Right atrium auricular region (tissue), 2 donors: ENCODE data around the gene ABI3. TPM values are rescaled to one million over a fixed set of nuclear protein-coding genes. Genes with fewer than 3 reads are reported as not detected.

ENCODE experiments used
- DNase-seq: peaks from one replicate; pipeline ENCODE4 v3.0.0-alpha.2; 2019; ENCODE audit warnings: low spot score
- H3K27ac ChIP-seq, 2 donors: fragments of 200-600 bp; sonication (generic); 1 replicate in 1 of 2; 2 replicates in 1 of 2; pipeline ENCODE4 v1.5.1; 2016 to 2019
- H3K27me3 ChIP-seq, 2 donors: fragments of 200-600 bp; sonication (generic); one replicate each; pipeline versions ENCODE4 v1.5.1 to v1.6.0; 2017 to 2019
- H3K36me3 ChIP-seq: fragments of 200-600 bp; sonication (generic); one replicate; pipeline ENCODE4 v1.5.1; 2016
- H3K4me1 ChIP-seq, 2 donors: fragments of 200-600 bp; sonication (generic); one replicate each; pipeline versions ENCODE4 v1.5.1 to v1.6.0; 2017 to 2019
- H3K4me3 ChIP-seq, 2 donors: fragments of 200-600 bp; sonication (generic); 1 replicate in 1 of 2; 2 replicates in 1 of 2; pipeline ENCODE4 v1.5.1; 2017 to 2019; ENCODE audit warnings: mild to moderate bottlenecking in 1 of 2, moderate library complexity in 1 of 2
- H3K9me3 ChIP-seq, 2 donors: fragments of 200-600 bp; sonication (generic); one replicate each; pipeline ENCODE4 v1.5.1; 2019
- total RNA-seq, 2 donors: library from RNA; depleted of rRNA; stranded (reverse); fragments of >200 nt; gene quantifications; one replicate each; pipeline ENCODE4 v1.1.0, GENCODE V29; 2016
- TF ChIP-seq, protein P1 (sequence below), 2 donors: fragments of 200-600 bp; sonication (generic); IDR thresholded peaks; one replicate each; pipeline ENCODE4 v1.5.1; 2019; ENCODE audit warnings: antibody characterized with exemption in 2 of 2

ABI3 gene
- total RNA-seq, 2 donors from 2014 or later, result 6.7 to 8.2 TPM

DNA sequence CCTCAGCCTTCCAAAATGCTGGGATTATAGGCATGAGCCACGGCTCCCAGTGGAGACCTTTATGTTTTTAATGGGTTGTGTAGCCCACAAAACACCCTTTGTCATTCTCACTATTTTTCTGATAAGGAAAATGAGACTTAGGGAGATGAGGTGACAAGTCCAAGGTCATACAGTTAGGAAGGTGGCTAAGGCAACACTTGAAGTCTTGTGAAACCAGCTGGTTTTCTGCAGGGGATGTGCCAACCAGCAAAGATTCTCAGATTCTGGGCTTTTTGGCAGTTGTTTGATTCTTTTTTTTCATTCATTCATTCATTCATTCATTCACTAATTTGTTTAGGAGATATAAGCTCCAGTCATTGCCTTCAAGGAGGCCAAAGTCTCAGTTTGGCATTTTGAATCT lies 30.1 kb downstream of the ABI3 start:
- Histone ChIP-seq H3K4me1 (no peaks in the 10 kb centered on the region), H3K36me3 (no peaks in the 10 kb centered on the region), H3K4me3 (no peak overlapping the region), H3K27me3 (no peaks in the 10 kb centered on the region), H3K9me3 (no peaks in the 10 kb centered on the region), H3K27ac (no peak overlapping the region)
- no peak for DNase-seq
- TF ChIP-seq, protein P1, sequence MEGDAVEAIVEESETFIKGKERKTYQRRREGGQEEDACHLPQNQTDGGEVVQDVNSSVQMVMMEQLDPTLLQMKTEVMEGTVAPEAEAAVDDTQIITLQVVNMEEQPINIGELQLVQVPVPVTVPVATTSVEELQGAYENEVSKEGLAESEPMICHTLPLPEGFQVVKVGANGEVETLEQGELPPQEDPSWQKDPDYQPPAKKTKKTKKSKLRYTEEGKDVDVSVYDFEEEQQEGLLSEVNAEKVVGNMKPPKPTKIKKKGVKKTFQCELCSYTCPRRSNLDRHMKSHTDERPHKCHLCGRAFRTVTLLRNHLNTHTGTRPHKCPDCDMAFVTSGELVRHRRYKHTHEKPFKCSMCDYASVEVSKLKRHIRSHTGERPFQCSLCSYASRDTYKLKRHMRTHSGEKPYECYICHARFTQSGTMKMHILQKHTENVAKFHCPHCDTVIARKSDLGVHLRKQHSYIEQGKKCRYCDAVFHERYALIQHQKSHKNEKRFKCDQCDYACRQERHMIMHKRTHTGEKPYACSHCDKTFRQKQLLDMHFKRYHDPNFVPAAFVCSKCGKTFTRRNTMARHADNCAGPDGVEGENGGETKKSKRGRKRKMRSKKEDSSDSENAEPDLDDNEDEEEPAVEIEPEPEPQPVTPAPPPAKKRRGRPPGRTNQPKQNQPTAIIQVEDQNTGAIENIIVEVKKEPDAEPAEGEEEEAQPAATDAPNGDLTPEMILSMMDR (IDR thresholded peaks at IDR 0.05), result no peak

DNA sequence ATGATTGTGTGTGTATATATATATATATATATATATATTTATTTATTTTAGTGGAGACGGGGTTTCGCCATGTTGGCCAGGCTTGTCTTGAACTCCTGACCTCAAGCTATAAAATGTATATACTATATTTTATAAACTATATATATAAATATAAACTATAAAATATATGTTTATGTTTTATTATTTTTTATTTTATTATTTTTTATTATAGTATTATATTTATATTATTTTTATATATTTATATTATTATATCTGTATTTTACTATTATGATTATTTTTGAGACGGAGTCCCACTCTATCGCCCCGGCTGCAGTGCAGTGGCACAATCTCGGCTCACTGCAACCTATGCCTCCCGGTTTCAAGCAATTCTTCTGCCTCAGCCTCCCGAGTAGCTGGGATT lies 30.5 kb downstream of the ABI3 start:
- TF ChIP-seq, protein P1 (IDR thresholded peaks at IDR 0.05), result no peak
- no peak for DNase-seq
- Histone ChIP-seq H3K9me3 (no peaks in the 10 kb centered on the region), H3K4me3 (no peak overlapping the region), H3K4me1 (no peaks in the 10 kb centered on the region), H3K27me3 (no peaks in the 10 kb centered on the region), H3K36me3 (no peaks in the 10 kb centered on the region), H3K27ac (no peak overlapping the region)

DNA sequence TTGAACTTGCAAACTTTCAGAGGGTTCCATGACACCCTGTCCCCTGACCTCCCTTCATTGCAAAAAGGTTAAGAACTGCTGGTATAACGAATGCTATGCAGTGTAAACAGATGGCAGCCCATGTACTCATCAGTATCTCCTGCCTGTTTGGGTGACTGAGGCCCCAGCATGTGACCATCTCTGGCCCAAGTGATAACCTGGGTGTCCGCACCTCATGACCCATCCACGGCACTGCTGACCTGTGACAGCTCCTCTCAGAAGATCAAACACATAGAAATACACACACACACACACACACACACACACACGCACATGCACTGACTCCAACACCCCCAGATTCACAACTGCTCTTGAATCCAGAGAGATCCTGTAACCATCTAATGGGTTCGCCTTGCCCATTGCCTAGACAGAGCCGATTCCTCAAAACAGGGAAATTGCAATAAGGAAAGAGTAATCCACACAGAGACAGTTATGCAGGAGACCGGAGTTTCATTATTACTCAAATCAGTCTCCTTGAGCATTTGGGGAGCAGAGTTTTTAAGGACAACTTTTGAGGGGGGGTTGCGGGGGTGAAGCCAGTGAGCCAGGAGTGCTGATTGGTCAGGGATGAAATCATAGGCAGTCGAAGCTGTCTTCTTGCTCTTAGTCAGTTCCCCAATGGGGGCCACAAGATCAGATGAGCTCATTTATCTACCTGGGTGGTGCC lies 31.3 kb downstream of the ABI3 start:
- Histone ChIP-seq H3K36me3 (no peaks in the 10 kb centered on the region), H3K9me3 (no peaks in the 10 kb centered on the region), H3K27me3 (no peaks in the 10 kb centered on the region), H3K27ac (no peak overlapping the region), H3K4me3 (no peak overlapping the region), H3K4me1 (no peaks in the 10 kb centered on the region)
- DNase-seq, result no peak
- TF ChIP-seq, protein P1 (IDR thresholded peaks at IDR 0.05), result no peak

DNA sequence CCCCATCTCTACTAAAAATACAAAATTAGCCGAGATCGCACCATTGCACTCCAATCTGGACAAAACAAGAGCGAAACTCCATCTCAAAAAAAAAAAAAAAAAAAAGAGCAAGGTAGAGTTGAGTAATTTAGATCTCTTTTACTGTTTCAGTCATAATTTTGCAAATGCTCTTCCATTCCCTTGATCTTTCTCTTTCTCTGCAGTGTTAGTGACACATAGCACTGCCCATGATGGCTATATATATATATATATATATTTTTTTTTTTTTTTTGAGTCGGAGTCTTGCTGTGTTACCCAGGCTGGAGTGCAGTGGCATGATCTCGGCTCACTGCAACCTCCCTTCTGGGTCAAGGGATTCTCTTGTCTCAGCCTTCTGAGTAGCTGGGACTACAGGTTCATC lies 32.3 kb downstream of the ABI3 start:
- Histone ChIP-seq H3K9me3 (no peaks in the 10 kb centered on the region), H3K4me1 (no peaks in the 10 kb centered on the region), H3K27me3 (no peaks in the 10 kb centered on the region), H3K4me3 (no peak overlapping the region), H3K27ac (no peak overlapping the region), H3K36me3 (no peaks in the 10 kb centered on the region)
- no peak for DNase-seq
- TF ChIP-seq, protein P1 (IDR thresholded peaks at IDR 0.05), result no peak

DNA sequence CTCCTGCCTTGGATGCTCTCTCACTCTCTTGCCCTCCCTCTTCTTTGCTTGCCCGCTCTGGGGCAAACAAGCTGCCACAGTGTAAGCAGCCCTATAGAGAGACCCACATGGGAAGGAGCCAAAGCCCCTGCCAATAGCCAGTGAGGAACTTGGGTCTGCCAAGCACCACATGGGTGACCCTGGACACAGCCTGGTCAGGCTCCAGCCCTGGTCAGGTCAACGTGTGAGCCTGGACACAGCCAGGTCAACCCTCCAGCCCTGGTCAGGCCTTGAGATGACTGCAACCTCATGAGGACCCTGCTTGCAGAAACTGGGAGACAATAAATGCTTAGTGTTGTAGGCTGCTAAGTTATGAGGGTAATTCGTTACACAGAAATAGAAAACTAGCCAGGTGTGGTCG lies 34.3 kb downstream of the ABI3 start:
- H3K27ac ChIP-seq, result no peak overlapping the region
- TF ChIP-seq, protein P1 (IDR thresholded peaks at IDR 0.05), result no peak
- no peaks in the 10 kb centered on the region for H3K27me3 ChIP-seq
- peaks cover 0 to 9% of the 10 kb centered on the region in 2 donors for H3K4me1 ChIP-seq
- H3K4me3 ChIP-seq, result no peak overlapping the region
- no peak for DNase-seq
- H3K36me3 ChIP-seq, result no peaks in the 10 kb centered on the region
- H3K9me3 ChIP-seq, result no peaks in the 10 kb centered on the region

DNA sequence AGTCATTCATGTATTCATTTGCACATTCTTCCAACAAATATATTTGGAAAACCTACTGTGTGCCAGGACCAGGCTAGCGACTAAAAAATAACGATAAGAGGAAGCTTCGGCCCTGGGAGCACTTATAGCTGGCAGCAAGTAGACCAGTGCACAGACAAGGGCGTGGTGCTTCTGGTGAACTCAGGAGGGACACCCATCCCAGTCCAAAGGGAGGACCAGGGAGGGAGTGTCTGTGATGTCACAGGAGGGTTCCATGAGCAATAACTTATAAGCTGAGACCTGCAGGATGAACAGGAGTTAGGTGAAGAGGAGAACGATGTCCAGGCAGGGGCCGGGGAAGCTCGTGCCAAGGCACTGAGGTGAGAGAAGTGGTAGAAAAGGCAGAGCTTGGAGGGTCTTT lies 37.4 kb downstream of the ABI3 start:
- no peaks in the 10 kb centered on the region for H3K27me3 ChIP-seq
- TF ChIP-seq, protein P1 (IDR thresholded peaks at IDR 0.05), result no peak
- H3K4me1 ChIP-seq, result peaks cover 0 to 9% of the 10 kb centered on the region in 2 donors
- no peaks in the 10 kb centered on the region for H3K9me3 ChIP-seq
- no peak overlapping the region for H3K27ac ChIP-seq
- DNase-seq, result no peak
- no peak overlapping the region for H3K4me3 ChIP-seq
- no peaks in the 10 kb centered on the region for H3K36me3 ChIP-seq
